CD4-positive, alpha-beta T cell treated with Interferon gamma for 1 hour (primary cell): ENCODE data around the gene SIPA1L3.

Experiments
- DNase-seq: peaks from one replicate; pipeline ENCODE4 v3.0.0-alpha.2; 2020

SIPA1L3 gene

DNA sequence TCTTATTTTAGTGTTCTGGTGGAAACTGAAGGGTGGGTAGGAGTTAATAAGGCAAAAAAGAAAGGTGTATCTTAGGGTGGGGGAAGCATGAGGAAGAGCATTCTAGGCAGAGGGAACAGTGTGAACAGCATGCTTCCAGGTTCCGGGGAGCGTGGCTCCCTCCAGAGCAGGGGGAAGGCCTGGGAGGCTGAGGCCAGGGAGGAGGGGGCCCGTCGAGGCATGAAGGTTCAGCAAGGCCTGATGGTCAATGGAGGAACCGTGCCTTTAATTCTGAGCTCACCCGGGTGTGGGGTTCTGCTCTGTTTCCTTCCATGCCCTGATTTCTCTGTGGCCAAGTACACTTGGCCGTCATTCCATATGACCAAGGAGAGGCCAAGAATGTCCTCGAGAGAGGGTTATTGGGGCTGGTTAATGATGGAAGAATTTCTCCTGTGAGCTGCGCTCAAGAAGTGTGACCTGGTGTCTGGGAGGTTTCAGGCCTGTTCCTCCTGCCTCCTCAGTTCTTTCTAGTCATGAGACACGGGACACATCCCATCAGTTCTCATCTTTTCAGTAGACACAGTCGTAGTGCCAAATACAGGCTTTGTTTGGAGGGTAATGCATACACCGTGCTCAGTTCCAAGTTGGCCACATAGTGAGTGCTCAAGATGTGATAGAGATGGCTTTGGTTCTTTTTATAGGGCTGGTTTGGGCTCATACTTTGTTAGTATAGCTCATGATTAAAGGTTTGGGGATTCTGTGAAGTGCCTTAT is 73.6 kb downstream of the SIPA1L3 start:
- no peak for DNase-seq

DNA sequence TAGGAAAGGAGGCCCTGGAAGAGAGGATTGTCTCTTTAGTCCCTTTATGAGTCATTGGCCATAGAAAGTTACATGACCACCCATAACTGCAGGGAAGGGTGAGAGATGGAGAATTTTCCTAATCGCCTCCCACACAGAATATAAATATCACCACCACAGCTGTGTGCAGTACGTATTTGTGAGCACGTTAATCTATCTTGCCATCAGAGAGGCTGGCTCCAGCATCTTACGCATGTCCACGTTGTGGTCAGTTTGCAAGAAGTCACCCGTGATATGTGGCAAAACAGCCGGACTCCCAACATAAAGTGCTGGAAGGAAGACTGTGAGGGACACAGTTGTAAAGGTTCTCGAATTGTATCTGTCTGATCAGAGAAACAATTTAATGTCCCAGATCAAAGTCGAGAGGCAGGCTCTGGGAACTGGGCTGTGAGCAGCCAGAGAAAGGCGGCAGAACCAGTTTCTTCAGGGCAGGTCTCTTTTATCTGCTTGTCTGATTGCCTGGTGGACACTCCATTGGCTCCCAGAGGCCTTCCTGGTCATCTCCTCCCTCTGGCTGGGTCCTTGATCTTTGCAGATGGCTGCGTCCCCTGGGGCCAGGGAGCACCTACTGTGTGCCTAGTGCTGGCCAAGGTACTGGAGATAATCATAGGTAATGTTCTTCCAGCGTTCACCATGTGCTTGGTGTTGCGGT is 74.9 kb downstream of the SIPA1L3 start:
- DNase-seq, result no peak

DNA sequence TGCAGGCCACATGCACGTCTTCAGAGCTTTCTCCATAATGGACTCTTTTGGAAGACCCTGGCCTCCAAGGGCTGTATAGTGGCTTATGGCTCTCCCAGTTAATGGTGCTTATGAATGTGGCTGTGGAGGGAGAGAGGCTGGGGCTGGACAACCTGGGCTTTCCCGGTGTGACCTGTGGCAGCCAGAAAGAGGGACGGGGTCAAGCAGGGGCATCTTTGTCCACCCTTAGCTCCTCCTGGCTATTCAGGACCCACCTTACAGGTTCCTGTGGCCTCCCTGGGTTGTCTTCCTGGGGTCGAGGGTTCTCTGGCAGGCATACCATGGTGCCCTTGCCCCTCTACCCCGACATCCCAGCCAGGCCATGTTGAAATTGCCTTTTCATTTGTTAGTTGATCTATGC is 75.6 kb downstream of the SIPA1L3 start:
- DNase-seq, result no peak

DNA sequence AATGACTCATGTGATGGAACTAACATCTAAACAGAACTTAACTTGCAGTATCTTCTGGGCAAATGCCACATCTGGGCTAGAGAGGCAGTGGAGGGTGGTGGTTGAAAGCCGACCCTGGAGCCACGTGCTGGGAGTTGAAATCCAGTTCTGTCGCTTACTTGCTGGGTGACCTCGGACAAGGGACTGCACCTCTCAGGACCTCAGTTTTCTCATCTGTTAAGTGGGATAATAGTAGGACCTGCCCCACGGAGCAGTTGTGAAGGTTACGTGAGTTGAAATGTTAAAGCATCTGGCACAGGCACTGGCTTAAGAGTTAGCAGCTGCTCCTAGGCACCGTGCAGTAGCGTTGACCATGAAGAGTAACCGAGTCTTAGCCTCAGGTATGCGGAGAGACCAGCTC is 76.1 kb downstream of the SIPA1L3 start:
- DNase-seq, result no peak

DNA sequence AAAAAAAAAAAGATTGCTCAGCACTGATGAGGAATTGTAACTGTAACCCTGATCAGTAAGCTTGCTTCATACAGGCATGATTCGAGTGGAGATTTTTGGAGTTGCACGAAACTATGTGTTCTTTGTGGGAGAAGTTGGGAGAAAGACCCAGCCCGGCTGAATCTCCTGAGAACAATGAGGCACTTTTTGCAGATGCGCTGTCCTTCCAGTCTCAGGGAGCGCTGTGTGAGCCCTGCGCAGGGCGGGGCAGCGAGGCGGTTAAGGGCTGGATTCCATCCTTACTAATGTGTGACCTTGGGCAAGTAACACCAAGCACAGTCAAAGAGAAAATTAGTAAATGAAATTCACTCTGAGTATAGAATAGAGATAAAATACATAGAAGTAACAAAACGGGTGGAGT is 76.9 kb downstream of the SIPA1L3 start:
- no peak for DNase-seq

DNA sequence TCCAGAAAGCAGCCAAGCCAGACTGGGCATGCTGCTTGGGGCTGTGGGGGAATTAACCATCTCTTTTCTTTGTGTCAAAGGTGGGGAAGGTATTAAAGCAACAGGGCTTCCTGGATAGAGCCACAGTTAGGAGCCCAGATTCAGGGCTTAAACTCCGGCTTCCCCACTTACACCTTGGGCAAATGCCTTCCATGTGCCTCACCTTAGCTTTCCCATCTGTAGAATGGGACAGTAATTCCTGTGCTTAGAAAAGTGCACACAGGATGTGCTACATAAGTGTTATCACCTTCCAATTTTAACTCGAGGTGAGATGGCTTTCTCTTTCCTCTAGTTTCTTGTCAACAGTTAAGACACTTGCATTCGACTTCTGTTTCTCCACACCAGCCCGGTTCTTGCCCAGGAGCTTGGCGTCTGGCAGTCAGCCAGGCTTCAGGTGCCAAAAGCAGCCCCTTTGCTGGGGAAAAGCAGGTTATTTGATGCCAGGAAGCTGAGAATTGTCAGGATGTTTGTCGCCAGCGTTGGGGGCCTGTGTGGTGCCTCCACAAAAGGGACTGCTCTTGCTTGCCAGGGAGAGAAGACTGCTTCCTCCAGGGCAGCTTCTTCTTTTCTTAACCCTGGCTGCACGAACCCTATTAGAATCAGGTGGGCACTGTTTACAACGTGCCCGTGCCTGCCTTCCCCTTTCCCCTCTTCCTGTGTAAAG is 79.2 kb downstream of the SIPA1L3 start:
- no peak for DNase-seq

DNA sequence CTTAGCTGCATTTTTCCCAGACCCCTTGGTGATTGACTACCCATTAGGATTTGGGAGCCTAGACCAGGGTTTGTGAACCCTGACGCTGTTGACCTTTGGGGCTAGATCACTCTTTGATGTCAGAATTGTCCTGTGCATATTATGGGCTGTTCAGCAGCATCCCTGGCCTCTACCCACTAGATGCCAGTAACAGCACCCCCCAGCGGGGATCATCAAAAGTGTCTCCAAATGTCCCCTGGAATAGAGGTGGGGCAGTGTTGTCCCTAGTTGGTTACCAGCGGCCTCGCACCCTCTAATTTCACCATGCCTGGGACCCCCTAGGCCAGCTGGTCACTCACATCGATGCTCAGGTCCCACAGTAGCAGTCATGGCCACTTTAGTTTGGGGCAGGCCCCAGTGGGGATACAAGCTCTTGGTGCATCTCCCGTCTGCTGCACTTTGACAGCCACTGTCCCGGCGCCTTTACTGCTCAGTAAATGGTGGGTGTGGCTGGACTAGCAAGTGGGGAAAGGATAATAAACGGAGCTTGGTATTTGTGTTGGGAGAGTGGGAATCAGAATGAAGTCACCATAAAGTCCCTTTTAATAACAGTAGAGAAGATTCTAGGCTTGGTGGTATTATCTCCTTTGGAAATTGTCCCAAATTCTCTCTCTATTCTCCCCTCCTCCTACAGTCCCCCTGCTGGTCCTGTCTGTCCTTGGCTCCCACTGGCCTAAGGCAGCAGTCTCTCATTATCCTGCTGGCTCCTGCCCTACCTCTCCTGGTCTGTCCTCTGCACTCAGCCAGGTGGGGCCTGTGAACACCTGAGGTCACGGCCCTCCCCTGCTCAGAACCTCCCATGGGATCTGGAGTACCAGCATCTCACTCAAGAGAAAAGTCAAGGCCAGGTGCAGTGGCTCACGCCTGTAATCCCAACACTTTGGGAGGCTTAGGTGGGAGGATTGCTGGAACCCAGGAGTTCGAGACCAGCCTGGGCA is 80.6 kb downstream of the SIPA1L3 start:
- no peak for DNase-seq

DNA sequence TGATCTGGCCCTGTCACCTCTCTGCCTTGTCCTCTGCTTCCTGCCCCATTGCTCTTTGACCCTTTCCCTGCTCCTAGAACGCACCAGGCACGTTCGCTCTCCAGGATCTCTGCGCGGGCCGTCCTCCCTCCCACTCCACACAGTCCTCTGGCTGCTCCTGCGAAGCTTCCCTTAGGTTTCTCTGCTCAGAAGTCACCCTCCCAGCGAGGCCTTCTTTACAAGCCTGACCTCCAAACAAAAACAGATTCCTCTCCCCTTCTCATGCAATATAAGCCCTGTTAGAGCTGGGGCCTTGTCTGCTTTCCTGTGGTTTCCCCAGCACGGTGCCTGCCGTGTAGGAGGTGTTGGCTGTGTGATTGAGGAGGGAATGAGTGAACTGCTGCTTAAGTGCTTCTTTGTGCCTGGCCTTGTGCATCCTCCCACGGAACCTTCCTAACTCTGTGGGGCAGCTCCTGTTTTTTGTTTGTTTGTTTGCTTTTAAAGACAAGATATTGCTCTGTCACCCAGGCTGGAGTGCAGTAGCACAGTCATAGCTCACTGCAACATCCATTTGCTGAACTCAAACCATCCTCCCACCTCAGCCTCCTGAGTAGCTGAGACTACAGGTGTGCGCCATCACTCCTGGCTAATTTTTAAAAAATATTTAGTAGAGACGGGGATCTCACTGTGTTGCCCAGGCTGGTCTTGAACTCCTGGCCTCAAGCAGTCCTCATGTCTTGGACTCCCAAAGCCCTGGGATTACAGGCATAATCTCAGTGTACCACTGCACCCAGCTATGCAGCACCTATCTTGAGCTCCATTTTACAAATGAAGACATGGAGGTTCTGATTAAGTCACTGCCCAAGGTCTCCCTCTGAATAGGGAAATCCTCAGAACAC is 82.0 kb downstream of the SIPA1L3 start:
- DNase-seq, result no peak

DNA sequence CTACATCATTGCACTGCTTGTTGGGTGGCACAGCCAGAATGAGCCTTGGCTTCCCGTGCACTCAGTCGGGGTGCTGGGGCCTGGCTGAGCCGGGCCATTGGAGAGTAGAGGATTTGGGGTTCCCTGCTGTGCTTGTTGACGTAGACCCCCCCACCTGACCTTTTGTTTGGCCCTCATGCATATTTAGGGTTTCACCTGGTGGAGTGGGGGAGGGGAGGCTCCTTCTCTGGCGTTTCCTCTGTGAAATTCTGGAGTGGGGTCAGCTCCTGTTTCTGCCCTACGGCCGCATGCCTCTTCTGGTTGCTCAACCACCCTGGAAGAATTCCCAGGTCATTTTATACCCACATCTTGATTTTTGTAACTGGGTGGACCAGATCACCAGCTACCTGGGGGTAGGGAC is 82.8 kb downstream of the SIPA1L3 start:
- DNase-seq, result no peak

DNA sequence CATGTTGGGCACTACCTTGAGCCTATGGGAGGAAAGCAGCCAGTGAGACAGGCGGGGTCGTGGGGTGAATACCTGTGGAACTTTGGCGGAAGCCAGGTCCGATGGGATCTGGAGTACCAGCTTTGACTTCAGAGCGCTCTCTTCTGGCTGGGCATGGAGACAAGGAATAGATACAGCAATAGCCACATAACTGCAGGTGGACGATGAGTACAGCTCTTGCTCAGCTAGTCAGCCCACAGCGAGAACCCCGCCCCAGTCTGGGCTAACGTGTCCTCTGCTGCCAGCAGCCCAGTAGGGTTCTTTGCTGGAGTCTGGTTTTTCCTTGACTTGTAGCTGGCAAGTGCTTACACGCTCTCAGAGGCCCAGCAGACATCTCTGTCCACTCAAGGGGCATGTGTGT is 83.4 kb downstream of the SIPA1L3 start:
- no peak for DNase-seq

DNA sequence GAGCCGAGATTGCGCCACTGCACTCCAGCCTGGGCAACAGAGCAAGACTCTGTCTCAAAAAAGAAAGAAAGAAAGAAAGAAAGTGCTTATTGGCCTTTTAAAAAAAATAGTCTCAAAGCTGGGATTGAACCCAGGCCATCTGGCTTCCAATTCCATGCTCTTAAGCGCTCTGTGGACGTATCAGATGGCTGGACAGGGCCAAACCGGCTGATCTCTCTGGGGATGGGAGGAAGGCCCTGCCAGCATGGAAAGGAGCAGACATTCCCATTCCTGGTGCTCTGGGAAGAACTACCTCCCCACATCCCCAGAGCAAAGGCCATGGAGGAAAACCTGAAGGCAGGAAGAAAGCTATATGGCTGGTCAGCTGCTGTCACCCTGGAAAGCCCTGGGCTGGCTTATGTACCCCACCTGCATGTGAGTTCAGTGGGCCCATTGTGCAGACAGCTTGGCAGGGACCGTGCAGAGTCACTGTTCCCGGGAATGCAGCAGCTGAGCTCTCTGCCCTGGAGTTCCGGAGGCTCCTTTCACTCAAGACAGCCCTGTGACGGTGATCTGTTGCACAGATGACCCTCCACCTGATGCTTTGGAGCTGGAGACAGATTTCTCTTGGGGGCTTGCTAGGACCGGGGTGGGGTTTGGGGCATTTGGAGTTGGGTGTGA is 84.3 kb downstream of the SIPA1L3 start:
- no peak for DNase-seq

DNA sequence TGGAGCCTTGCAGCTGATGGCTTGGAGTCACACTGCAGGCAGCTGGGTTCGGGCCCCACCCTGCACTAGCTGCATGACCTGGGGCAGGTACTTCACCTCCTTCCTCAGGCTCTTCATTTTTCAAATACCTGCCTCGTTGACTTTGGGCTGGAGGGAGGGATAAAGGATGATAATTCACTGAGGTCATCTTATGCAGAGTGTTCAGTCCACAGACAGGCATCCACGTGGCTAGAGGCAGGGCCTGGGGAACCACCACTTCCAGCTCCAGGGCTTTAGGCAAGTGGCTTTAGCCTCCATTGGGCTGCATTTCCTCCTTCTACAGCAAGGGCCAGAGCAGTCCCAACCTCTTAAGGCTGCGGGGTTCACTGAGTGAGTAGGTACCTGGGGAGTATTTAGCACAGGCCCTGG is 84.8 kb downstream of the SIPA1L3 start:
- no peak for DNase-seq

DNA sequence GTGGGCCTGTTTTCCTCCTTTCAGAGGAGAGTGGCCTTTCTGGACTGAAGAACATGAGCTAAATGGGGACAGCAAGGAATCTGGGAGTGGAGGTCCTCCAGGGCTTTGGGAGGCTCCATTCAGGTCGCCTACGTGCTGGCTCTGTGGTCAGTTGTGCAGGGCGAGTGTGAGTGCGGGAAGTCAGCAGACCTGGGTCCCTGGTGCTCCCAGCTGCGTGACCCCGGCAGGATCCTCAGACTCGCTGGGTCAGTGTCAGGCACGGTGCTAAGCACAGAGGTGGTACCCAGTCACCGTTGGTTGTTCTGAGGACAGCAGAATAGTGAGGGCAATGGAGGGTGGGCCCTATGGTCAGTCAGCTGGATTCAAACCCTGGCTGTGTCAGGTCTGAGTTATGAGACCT is 85.8 kb downstream of the SIPA1L3 start:
- no peak for DNase-seq

DNA sequence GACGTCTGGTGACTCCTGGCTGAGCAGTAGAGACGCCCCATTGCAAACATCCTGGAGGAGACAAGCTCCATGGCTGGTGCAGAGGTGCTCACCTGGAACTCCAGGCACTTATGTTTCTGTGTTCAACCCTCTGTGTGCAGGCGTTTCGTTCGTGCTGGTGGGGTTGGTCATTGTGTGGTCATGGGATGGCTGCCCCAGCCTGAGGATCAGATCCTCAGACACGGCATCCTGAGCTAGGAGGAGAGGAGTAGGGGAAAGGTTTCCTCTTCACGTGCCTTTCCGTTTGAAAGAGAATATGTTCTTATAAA is 87.8 kb downstream of the SIPA1L3 start:
- no peak for DNase-seq

DNA sequence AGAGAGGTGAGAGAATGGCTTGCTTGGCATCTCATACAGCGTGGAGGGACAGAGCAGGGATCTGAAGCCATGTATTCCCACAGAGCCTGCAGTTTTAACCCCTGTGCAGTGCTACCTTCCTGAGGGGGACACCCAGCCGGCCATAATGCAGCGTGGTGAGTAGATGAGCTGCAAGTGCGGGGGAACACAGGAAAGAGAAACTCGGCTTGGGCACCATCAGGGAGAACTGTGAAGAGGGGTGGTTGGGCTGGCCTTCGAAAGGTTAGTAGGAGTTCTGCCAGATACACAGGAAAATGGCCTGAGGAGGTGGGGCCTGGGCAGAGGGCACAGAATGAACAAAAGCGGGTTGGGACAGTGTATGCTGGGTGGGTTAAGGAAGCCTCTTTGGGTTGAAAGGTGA is 88.3 kb downstream of the SIPA1L3 start:
- DNase-seq, result no peak

DNA sequence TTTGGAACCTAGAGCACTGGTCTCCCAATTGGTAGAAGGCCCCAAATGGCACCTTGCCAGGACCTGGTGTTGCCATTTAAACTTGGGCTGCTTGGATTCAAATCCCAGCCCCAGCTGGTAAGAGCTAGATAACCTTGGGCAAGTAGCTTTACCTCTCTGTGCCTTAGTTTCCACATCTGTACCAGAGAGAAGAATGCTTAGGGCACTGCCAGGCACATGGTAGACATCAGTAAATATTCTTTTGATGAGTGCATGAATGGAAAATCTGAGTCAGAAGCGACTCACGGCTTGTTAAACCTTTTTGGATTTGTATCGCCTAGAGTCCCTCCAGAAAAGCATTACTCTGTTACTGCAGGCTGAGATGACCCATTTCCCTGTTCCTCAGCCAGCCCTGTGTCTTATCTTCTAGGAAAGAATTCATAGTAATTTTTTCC is 90.9 kb downstream of the SIPA1L3 start:
- no peak for DNase-seq

DNA sequence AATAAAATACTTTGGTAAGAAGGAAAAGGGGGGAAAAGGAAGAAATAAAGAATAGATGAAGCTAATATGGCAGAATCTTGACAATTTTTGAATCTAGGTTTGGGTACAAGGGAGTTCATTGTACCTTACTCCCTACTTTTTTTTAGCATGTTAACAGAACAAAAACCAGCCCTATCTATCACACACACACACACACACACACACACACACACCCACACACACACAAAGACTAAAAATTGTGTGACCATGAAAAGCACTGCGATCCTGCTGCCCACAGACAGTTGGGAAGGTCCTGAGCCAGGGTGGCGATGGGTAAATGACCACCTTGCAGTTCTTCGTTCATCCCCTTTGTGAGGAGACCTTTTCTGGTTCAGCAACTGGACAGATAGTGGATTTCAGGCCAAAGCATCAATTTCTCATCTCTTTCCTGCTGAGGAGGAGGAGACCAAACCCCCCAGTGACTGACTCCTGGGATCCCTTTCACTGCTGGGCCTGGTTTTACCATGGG is 91.8 kb downstream of the SIPA1L3 start:
- no peak for DNase-seq

DNA sequence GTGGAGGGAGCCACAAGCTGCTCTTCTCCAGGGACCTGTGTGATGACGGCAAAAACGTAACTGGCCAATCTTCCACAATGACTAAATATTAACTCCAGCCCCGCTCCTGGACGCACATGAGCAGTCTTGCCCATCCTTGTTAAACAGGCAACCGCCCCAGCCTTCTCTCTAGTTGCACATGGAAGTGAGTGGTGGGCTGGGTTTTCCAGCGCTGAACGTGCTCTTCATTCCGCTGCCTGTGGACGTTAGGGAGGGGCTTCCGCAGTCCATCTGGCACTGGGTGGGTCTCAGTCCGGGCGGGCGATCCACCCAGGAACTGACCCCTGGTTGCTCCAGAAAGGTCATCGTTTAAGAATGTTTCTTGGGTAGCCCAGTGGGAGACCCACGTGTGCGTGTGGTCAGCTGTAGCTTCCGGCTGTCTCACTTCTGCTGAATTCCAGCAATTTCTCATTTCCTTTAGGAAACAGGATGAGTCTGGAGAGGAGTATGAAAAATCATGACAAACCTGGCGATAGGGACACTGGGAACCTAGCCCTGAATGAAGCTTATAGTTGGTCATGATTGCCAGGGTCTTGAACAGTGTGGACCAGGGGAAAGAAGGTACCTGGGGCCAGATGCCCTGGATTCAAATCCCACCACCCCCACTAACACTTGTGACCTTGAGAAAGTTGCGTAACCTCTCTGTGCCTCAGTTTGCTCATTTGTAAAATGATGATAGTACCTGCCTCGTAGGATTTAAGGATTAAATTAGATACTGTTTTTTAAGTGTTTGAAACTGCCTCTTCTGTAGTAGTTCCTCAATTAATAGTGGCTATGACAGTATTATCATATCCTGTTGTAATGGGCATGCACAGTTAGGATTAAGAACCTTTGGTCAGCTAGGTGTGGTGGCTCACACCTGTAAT is 92.6 kb downstream of the SIPA1L3 start:
- no peak for DNase-seq

DNA sequence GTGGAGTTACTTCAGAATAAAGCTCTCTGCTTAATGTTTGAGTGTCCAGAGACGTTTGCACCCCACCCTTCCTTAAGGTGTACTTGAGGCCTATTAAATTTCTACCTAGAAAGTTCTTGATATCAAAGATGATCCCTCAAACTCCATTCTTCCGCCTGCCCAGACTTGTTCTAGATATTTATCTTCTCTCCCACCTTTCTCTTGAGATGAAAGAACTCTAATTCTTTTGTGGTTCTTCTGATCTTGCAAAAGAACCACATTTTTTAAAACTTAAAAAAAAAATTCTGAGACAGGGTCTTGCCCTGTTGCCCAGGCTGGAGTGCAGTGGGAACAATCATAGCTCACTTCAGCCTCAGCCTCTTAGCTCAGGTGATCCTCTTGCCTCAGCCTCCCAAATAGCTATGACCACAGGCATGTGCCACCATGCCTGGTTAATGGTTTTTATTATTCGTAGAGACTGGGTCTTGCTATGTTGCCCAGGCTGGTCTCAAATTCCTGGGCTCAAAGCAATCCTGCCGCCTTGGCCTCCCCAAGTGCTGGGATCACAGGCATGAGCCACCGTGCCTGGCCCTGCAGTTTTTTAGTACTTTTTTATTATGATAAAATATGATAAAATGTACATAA is 94.3 kb downstream of the SIPA1L3 start:
- no peak for DNase-seq
